Gastroesophageal sphincter (tissue), 3 donors: Measurements from ENCODE around the gene TBX6.

Experiments
- CTCF ChIP-seq, 4 experiments: fragments of 200-600 bp in 2 of 4; fragments of 450-650 bp in 2 of 4; sonication (generic) in 1 of 4; IDR thresholded peaks; one replicate each; pipeline ENCODE4 v1.5.1; 2017 to 2019; ENCODE audit warnings: antibody characterized with exemption in 4 of 4, mild to moderate bottlenecking in 2 of 4, moderate library complexity in 2 of 4
- EP300 ChIP-seq: sonication (generic); formaldehyde crosslinking; IDR thresholded peaks from one replicate; pipeline ENCODE4 v1.6.1; 2017; ENCODE audit warnings: antibody characterized with exemption, mild to moderate bottlenecking
- POLR2A ChIP-seq, 2 donors: fragments of 450-650 bp; IDR thresholded peaks; one replicate each; pipeline ENCODE4 v1.6.1; 2017; ENCODE audit warnings: antibody characterized with exemption in 2 of 2, mild to moderate bottlenecking in 2 of 2, moderate library complexity in 1 of 2
- POLR2AphosphoS5 ChIP-seq: sonication (generic); formaldehyde crosslinking; IDR thresholded peaks from one replicate; pipeline ENCODE4 v1.6.1; 2017; ENCODE audit warnings: antibody characterized with exemption

- TF ChIP-seq CTCF (IDR thresholded peaks at IDR 0.05) (no peak), POLR2A (IDR thresholded peaks at IDR 0.05) (no peak), POLR2AphosphoS5 (peak; percentile 86), EP300 (no peak)
Measured at GRCh38 chr16:30060346-30060745, 31.4 kb downstream of the TBX6 start.
